Neural crest cell (in vitro differentiated cells): ENCODE data around the gene ARID4A. TPM values are rescaled to one million over a fixed set of nuclear protein-coding genes. Genes with fewer than 3 reads are reported as not detected.

Experiments used
- DNase-seq: peaks from one replicate; pipeline ENCODE4 v3.0.0; 2021; ENCODE audit warnings: low read depth, mixed read lengths, low spot score
- H3K27ac Mint-ChIP-seq: one replicate; pipeline ENCODE4 v1.8.0; 2021; ENCODE audit warnings: mild to moderate bottlenecking, mixed read lengths; ENCODE audit not compliant: unreplicated experiment
- H3K27me3 Mint-ChIP-seq: 2 replicates; pipeline ENCODE4 v1.8.0; 2021; ENCODE audit warnings: low read depth, mild to moderate bottlenecking, mixed read lengths
- H3K36me3 Mint-ChIP-seq: 2 replicates; pipeline ENCODE4 v1.8.0; 2021; ENCODE audit warnings: low read depth, mild to moderate bottlenecking, mixed read lengths
- H3K4me1 Mint-ChIP-seq: 2 replicates; pipeline ENCODE4 v1.8.0; 2021; ENCODE audit warnings: mixed read lengths
- H3K4me3 Mint-ChIP-seq: one replicate; pipeline ENCODE4 v1.8.0; 2021; ENCODE audit warnings: mild to moderate bottlenecking, mixed read lengths
- H3K9me3 Mint-ChIP-seq: 2 replicates; pipeline ENCODE4 v1.8.0; 2021; ENCODE audit warnings: mixed read lengths
- CTCF ChIP-seq: fragments of 200-600 bp; sonication (generic); conservative IDR thresholded peaks from 2 replicates; pipeline ENCODE4 v1.5.0; 2021; ENCODE audit warnings: antibody characterized with exemption, mild to moderate bottlenecking
- total RNA-seq: library from RNA; stranded (reverse); gene quantifications from 2 replicates; pipeline ENCODE4 v1.2.1, GENCODE V29; 2021

Gene ARID4A
- total RNA-seq, 1 donor from 2014 or later, result 30.5 TPM

DNA sequence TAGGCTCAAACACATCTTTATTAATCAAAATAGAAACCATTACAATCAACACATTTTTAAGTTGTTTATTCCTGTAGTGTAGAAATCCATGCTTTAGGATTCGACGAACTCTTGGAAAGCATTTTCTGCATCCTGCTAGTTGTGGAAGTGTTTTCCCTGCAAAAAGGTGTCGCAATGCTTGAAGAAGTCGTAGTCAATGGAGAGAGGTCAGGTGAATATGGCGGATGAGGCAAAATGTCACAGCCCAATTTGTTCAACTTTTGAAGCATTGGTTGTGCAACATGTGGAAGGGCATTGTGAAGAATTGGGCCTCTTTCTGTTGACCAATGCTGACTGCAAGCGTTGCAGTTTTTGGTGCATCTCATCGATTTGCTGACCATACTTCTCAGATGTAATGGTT, 4.2 kb upstream of the ARID4A start:
- Mint-ChIP-seq H3K27ac (no peak overlapping the region), H3K36me3 (peaks cover 5% of the 10 kb centered on the region), H3K4me3 (peak overlapping the region; percentile 58), H3K9me3 (no peaks in the 10 kb centered on the region), H3K4me1 (peaks cover 17% of the 10 kb centered on the region), H3K27me3 (no peaks in the 10 kb centered on the region)
- no peak for DNase-seq
- TF ChIP-seq CTCF, result no peak

- H3K4me3 Mint-ChIP-seq, result no peak overlapping the region
- peaks cover 25% of the 10 kb centered on the region for H3K4me1 Mint-ChIP-seq
- H3K9me3 Mint-ChIP-seq, result no peaks in the 10 kb centered on the region
- H3K27ac Mint-ChIP-seq, result peak overlapping the region; percentile 83
- H3K27me3 Mint-ChIP-seq, result no peaks in the 10 kb centered on the region
- DNase-seq, result no peak
- TF ChIP-seq CTCF, result no peak
- peaks cover 5% of the 10 kb centered on the region for H3K36me3 Mint-ChIP-seq
Measured at GRCh38 chr14:58296726-58297125, 1.6 kb upstream of the ARID4A start.

- Mint-ChIP-seq H3K27me3 (no peaks in the 10 kb centered on the region), H3K36me3 (peaks cover 5% of the 10 kb centered on the region), H3K27ac (no peak overlapping the region), H3K9me3 (no peaks in the 10 kb centered on the region), H3K4me1 (peaks cover 25% of the 10 kb centered on the region), H3K4me3 (no peak overlapping the region)
- TF ChIP-seq CTCF, result no peak
- DNase-seq, result no peak
Measured at GRCh38 chr14:58297412-58297761, 968 bp upstream of the ARID4A start.

- no peaks in the 10 kb centered on the region for H3K27me3 Mint-ChIP-seq
- peaks cover 22% of the 10 kb centered on the region for H3K4me1 Mint-ChIP-seq
- no peak for TF ChIP-seq CTCF
- peak; percentile 92 for DNase-seq
- no peak overlapping the region for H3K27ac Mint-ChIP-seq
- H3K36me3 Mint-ChIP-seq, result peaks cover 2% of the 10 kb centered on the region
- no peaks in the 10 kb centered on the region for H3K9me3 Mint-ChIP-seq
- H3K4me3 Mint-ChIP-seq, result no peak overlapping the region
Measured at GRCh38 chr14:58297762-58298476, 436 bp upstream of the ARID4A start.

GRCh38 chr14:58299401-58300330, 1.3 kb downstream of the ARID4A start:
- peaks cover 3% of the 10 kb centered on the region for H3K36me3 Mint-ChIP-seq
- DNase-seq, result peak; percentile 24
- no peak for TF ChIP-seq CTCF
- peak overlapping the region; percentile 79 for H3K27ac Mint-ChIP-seq
- H3K27me3 Mint-ChIP-seq, result no peaks in the 10 kb centered on the region
- peak overlapping the region; percentile 98 for H3K4me3 Mint-ChIP-seq
- no peaks in the 10 kb centered on the region for H3K9me3 Mint-ChIP-seq
- peaks cover 22% of the 10 kb centered on the region for H3K4me1 Mint-ChIP-seq
